Measurements from ENCODE around the gene MOB3A. TPM values are rescaled to one million over a fixed set of nuclear protein-coding genes. Genes with fewer than 3 reads are reported as not detected.
"Not testable (repeated sequence)": the region's sequence is repeated elsewhere in the genome, so short reads cannot be mapped to it uniquely, and the experiment has no call there.

Gene MOB3A
- total and polyA plus RNA-seq, 5 donors, result 9.5 to 27.0 (median 21.6) TPM

DNA sequence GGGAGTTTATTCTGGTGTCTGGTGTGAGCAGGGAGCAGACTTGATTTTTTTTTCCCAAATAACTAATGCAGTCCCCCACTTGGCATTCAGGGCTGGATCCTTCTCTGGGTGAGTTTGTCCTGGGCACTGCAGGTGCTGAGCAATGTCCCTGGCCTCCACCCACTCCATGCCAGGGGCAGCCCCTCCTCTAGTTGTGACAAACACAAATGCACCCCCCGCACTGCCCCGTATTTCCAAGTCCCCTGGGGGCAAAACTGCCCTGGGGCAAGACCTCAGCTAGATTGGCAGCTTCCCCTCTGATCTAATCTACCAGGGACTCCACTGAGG, 6.4 kb downstream of the MOB3A start:
- 62% methylated on average over 2 of the region's 2 CpGs for WGBS
- H3K4me1 ChIP-seq (ENCODE audit: control insufficient read depth, insufficient read depth, low read length), result peaks cover 10% of the 10 kb centered on the region
- no peak for ATAC-seq
- H3K27me3 ChIP-seq (ENCODE audit: control insufficient read depth, insufficient read depth), result no peaks in the 10 kb centered on the region
- intact Hi-C loops (cut with DNase I), result no loop called here
- H3K9me3 ChIP-seq (ENCODE audit: control insufficient read depth, low read length), result no peaks in the 10 kb centered on the region
- no peak for DNase-seq
- no peak overlapping the region for H3K4me3 ChIP-seq (ENCODE audit: low read length)
- H3K27ac ChIP-seq (ENCODE audit: low read length), result no peak overlapping the region

DNA sequence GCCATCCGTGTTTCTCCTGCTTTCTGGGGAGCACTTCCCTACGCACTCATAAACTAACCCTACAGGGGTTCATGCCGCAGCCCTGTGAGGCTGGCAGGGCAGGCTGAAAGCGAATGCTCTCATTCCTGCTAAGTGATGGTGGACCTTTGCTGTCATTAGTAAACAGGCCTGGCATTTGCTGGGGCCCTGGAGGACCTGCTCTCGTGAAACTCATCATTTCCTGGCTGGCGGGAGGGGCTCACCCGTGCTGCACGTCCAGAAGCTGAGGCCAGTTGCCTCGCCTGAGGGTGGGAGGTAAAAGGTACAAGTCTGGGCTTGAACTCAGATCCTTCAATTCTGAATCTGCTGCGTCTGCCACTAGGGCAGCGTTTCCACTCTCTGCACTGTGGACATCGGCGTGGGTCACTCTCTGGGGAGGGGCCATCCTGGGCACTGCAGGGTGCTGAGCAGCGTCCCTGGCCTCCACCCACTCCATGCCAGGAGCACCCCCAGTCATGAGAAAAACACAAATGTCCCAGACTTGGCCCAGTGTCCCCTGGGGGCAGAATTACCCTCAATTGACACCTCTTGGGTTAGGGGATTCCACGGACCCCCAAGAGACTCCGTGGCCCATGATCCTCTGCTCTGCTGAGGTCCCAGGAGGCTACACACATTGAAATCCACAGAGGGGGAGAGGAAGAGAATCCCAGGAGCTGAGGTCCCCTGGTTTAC, 7.0 kb downstream of the MOB3A start:
- intact Hi-C loops (cut with DNase I), result no loop called here
- WGBS, result 74% methylated on average over 16 of the region's 16 CpGs
- Histone ChIP-seq H3K27me3 (ENCODE audit: control insufficient read depth, insufficient read depth) (no peaks in the 10 kb centered on the region), H3K9me3 (ENCODE audit: control insufficient read depth, low read length) (no peaks in the 10 kb centered on the region), H3K27ac (ENCODE audit: low read length) (no peak overlapping the region), H3K4me1 (ENCODE audit: control insufficient read depth, insufficient read depth, low read length) (peaks cover 7% of the 10 kb centered on the region), H3K4me3 (ENCODE audit: low read length) (no peak overlapping the region)
- no peak for ATAC-seq
- DNase-seq, result no peak

DNA sequence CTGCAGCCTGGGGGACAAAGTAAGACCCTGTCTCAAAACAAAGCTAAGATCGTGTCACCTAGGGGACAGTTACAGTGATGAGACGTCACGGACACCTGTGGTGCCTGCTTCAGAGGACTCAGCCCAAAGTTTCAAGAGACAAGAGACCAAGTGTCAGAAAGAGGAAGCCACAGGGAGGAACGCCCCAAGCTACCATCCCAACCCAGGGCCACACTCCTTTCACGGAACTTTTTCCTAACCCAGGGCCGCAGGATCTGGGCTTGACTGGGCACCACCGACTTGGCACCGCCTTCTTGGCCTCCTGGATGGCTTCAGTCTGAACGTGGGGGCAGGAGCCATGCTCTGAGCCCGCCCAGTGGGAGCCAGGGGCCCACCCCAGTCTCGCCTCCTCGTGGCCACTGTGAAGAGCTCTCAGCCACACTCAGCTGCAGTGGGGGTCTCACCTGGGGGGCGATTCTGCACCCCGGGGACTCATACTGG, 8.5 kb downstream of the MOB3A start:
- H3K9me3 ChIP-seq (ENCODE audit: control insufficient read depth, low read length), result no peaks in the 10 kb centered on the region
- intact Hi-C loops (cut with DNase I), result no loop called here
- H3K27ac ChIP-seq (ENCODE audit: low read length), result peak overlapping the region; percentile 31
- peaks cover 7% of the 10 kb centered on the region for H3K4me1 ChIP-seq (ENCODE audit: control insufficient read depth, insufficient read depth, low read length)
- DNase-seq, result no peak
- H3K27me3 ChIP-seq (ENCODE audit: control insufficient read depth, insufficient read depth), result no peaks in the 10 kb centered on the region
- 75% methylated on average over 14 of the region's 14 CpGs for WGBS
- no peak for ATAC-seq
- no peak overlapping the region for H3K4me3 ChIP-seq (ENCODE audit: low read length)

DNA sequence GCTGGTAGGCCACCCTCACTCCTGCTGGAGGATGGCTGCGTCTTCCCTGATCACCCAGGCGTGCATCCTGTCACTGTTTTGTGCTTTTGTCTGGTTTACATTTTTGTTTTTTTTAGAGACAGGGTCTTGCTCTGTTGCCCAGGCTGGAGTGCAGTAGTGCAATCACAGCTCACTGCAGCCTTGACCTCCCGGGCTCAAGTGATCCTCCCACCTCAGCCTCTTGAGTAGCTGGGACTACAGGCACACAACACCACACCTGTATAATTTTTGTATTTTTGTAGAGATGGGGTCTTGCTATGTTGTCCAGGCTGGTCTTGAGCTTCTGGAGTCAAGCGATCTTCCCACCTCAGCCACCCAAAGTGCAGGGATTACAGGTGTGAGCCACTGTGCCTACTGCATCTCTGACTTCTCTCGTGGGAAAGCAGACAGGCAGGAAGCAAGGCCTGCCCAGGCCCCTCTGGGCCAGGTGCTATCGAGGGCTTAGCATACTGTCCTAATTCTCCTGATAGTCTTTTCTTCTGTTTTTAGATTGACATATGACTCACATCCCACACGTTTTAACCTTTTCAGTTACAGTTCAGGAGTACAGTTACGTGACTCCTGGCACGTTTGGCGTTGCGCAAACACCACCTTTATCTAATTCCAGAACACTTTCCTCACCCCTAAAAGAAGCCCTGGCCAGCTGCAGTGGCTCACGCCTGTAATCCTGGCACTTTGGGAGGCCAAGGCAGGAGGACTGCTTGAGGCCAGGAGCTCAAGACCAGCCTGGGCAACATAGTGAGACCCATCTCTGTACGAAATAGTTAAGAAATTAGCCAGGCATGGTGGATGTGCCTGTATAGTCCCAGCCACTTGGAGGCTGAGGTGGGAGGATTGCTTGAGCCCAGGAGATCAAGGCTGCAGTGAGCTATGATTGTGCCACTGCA, 9.2 kb downstream of the MOB3A start:
- H3K27me3 ChIP-seq (ENCODE audit: control insufficient read depth, insufficient read depth); intact Hi-C loops (cut with DNase I); ATAC-seq; H3K9me3 ChIP-seq (ENCODE audit: control insufficient read depth, low read length); H3K4me3 ChIP-seq (ENCODE audit: low read length); H3K4me1 ChIP-seq (ENCODE audit: control insufficient read depth, insufficient read depth, low read length); DNase-seq: not testable (repeated sequence)
- 73% methylated on average over 13 of the region's 13 CpGs for WGBS
- peak overlapping the region; percentile 31 for H3K27ac ChIP-seq (ENCODE audit: low read length)

DNA sequence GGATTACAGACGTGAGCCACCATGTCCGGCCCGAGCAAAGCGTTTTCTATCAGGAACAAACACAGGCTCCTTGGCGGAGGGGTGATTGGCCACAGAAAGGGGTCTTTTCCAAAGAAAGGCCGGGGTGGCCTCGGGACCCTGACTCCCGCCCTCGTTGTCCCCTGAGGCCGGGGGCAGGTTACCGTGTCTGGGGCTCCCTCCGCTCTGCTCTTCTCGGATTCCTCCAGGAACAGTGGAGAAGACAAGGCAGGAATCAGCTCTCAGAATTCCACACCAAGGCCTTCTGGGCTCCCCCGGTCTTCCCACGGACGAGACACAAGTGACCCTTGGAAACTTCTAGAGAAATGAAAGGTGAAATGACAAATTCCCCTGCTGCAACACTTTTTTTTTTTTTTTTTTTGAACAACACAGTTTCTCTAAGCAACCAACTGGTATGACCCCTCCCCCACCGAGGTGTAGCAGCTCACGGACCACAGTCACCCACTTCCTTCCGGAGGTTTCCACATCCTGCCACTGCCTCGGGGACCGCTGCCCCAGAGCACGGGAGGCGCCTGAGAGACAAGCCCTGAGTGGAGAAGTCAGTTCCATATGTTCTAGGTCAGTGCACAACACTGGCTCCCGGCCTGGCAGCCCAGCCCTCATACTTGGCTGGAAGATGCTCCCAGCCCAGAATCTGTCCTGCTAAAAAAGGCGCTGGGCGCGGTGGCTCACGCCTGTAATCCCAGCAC, 11.0 kb downstream of the MOB3A start:
- Histone ChIP-seq H3K27ac (ENCODE audit: low read length) (peak overlapping the region; percentile 22), H3K4me3 (ENCODE audit: low read length) (no peak overlapping the region), H3K9me3 (ENCODE audit: control insufficient read depth, low read length) (no peaks in the 10 kb centered on the region), H3K27me3 (ENCODE audit: control insufficient read depth, insufficient read depth) (no peaks in the 10 kb centered on the region), H3K4me1 (ENCODE audit: control insufficient read depth, insufficient read depth, low read length) (peaks cover 4% of the 10 kb centered on the region)
- DNase-seq (peak; percentile 65 to 86 (median 85)), ATAC-seq (peak; percentile 45 to 58)
- 67% methylated on average over 28 of the region's 28 CpGs for WGBS
- intact Hi-C loops (cut with DNase I), result no loop called here

DNA sequence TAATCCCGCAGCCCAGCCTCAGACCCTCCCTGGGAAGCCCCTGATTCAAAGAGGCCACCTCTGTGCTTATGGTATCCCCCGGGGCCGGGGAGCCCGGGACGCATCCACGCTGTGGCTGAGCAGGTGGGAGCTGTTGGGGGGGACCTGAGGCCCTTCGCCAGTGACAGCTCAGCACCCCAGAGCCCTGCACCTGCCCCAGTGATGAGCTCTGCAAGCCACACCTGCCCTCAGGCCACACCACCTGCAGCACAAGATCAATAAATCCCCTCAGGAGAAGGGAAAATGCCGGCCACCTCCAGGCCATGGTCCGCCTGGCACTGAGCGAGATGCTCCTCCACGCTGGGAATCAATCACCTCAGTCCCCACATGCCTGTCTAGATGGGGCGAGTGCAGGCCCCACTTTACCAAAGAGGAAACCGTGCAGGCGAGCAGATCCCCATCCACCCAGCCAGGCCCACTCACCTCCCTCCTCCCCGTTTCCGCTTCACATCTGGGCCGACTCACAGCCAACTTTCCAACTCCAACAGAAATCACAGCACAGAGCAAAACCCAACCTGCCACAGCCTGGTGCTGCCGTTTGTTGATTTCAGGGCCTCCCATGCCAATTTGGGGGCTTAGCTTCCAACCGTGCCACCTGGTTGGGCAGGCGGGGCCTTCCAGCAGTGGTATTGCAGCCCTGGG, 12.8 kb downstream of the MOB3A start:
- 69% methylated on average over 20 of the region's 20 CpGs for WGBS
- intact Hi-C loops (cut with DNase I), result no loop called here
- Histone ChIP-seq H3K4me3 (ENCODE audit: low read length) (no peak overlapping the region), H3K27me3 (ENCODE audit: control insufficient read depth, insufficient read depth) (no peaks in the 10 kb centered on the region), H3K27ac (ENCODE audit: low read length) (no peak overlapping the region), H3K4me1 (ENCODE audit: control insufficient read depth, insufficient read depth, low read length) (peaks cover 2% of the 10 kb centered on the region), H3K9me3 (ENCODE audit: control insufficient read depth, low read length) (no peaks in the 10 kb centered on the region)
- ATAC-seq (peak; percentile 10 to 56), DNase-seq (peak in 2 of 3 donors; percentile 59 to 70)

DNA sequence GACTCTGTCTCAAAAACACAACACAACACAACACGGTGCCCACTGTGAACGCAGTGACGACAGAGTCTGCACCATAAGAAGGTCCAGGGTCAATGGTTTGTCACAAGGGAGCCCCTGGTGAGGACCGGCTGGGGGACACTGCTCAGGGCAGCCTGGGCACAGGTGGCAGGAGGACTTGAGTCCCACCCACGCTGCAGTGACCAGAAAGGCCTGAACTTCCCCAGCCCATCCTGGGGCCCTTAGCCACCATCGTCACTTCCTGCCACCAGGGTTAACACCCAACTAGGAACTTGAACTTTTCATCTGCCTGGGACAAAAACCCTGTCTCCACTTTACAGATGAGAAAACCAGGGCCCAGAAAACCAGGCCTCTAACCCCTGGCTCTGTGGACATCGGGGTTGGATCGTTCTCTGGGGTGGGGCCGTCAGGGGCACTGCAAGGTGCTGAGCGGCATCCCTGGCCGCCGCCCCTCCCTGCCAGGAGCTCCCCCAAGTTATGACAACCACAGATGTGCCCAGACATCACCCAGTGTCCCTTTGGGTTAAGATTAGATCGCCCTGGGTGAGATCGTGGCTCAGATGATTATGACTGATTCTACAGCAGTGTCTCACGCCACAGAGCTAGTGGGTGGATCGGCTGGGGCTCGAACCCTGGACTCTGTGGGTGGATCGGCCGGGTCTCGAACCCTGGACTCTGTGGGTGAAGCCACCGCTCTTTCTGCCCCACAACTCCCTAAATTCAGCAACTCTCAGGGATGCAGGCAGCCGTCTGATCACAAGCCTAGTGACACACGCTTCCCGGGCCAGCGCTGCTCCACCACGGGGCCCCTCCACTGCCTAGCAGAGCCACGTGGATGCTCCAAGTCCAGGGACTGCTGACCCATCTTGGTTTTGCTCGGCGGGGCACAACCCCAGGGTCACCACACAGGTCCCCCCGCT, 14.0 kb downstream of the MOB3A start:
- DNase-seq, result no peak
- H3K4me3 ChIP-seq (ENCODE audit: low read length), result no peak overlapping the region
- 88% methylated on average over 30 of the region's 30 CpGs for WGBS
- H3K9me3 ChIP-seq (ENCODE audit: control insufficient read depth, low read length), result no peaks in the 10 kb centered on the region
- intact Hi-C loops (cut with DNase I), result no loop called here
- peak in 1 of 2 donors; percentile 24 for ATAC-seq
- peaks cover 2% of the 10 kb centered on the region for H3K4me1 ChIP-seq (ENCODE audit: control insufficient read depth, insufficient read depth, low read length)
- no peaks in the 10 kb centered on the region for H3K27me3 ChIP-seq (ENCODE audit: control insufficient read depth, insufficient read depth)
- no peak overlapping the region for H3K27ac ChIP-seq (ENCODE audit: low read length)

DNA sequence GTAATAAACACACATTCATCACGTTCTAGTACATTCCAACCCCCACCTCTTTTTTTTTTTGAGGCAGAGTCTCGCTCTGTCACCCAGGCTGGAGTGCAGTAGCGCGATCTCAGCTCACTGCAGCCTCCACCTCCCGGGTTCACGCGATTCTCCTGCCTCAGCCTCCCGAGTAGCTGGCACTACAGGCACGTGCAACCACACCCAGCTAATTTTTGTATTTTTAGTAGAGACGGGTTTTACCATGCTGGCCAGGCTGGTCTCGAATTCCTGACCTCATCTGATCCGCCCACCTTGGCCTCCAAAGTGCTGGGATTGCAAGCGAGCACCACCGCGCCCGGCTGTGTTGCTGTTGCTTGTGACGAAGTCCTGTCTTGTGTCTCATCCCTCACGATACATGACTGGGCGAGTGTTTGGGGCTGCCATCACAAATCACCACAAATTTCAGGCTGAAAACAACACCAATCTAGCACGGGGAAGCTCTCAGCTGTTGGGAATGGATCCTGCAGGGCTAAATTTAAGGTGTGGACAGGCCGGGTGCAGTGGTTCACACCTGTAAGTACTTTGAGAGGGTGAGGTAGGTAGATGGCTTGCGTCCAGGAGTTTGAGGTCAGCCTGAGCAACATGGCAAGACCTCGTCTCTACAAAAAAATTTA, 15.7 kb downstream of the MOB3A start:
- DNase-seq (no peak), ATAC-seq (no peak)
- no peaks in the 10 kb centered on the region for H3K4me1 ChIP-seq (ENCODE audit: control insufficient read depth, insufficient read depth, low read length)
- 89% methylated on average over 23 of the region's 23 CpGs for WGBS
- H3K27ac ChIP-seq (ENCODE audit: low read length), result no peak overlapping the region
- intact Hi-C loops (cut with DNase I), result no loop called here
- H3K9me3 ChIP-seq (ENCODE audit: control insufficient read depth, low read length), result no peaks in the 10 kb centered on the region
- H3K4me3 ChIP-seq (ENCODE audit: low read length), result no peak overlapping the region
- no peaks in the 10 kb centered on the region for H3K27me3 ChIP-seq (ENCODE audit: control insufficient read depth, insufficient read depth)

DNA sequence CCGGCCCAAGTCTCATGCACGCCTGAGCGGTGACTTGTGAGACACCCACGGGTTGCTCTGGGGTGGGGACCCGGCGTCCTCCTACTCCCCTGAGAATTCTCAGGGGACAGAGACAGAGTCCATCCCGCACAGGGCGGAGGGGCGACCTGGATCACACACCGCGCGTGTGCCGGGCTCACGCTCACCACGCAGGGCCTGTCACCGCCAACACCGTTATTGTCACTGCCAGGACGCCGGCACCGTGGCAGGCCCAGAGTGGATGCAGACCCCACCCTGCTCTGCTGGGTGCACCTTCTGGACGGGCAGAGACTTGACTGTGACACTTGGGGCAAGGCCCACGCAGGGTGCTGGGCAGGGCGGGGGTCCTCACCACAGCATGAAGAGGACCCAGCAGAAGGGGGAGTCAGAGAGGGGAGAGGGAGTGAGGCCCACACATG, 16.2 kb downstream of the MOB3A start:
- Histone ChIP-seq H3K4me1 (ENCODE audit: control insufficient read depth, insufficient read depth, low read length) (no peaks in the 10 kb centered on the region), H3K27me3 (ENCODE audit: control insufficient read depth, insufficient read depth) (no peaks in the 10 kb centered on the region), H3K9me3 (ENCODE audit: control insufficient read depth, low read length) (no peaks in the 10 kb centered on the region), H3K4me3 (ENCODE audit: low read length) (no peak overlapping the region), H3K27ac (ENCODE audit: low read length) (no peak overlapping the region)
- DNase-seq (no peak), ATAC-seq (no peak)
- WGBS, result 90% methylated on average over 23 of the region's 23 CpGs
- intact Hi-C loops (cut with DNase I), result loop anchor here in 1 of 4 donors (10.0 kb wide), 1 partner anchor 215 kb away; the partner anchor contains the start of gene KLF16

All from right cardiac atrium (tissue), 5 donors.